Measurements from ENCODE around the gene LMO3. TPM values are rescaled to one million over a fixed set of nuclear protein-coding genes. Genes with fewer than 3 reads are reported as not detected.

Gene LMO3
- polyA plus RNA-seq, 3 donors: 7.0 to 74.8 (median 34.2) TPM

- H3K27ac ChIP-seq (ENCODE audit: low read depth, low read length): no peak overlapping the region
- WGBS, 3 donors: 62 to 81% (median 73%) methylated on average over 3 of the region's 3 CpGs
Observed at GRCh38 chr12:16603916-16604575, 1.9 kb downstream of the LMO3 start.

- 78 to 84% (median 84%) methylated on average over 5 of the region's 5 CpGs for WGBS, 3 donors
- H3K27ac ChIP-seq (ENCODE audit: low read depth, low read length): no peak overlapping the region
Observed at GRCh38 chr12:16603260-16603915, 2.6 kb downstream of the LMO3 start.

GRCh38 chr12:16602412-16602811 is 3.5 kb downstream of the LMO3 start:
- H3K27ac ChIP-seq (ENCODE audit: low read depth, low read length): no peak overlapping the region
- WGBS, 3 donors: 52 to 57% (median 55%) methylated on average over 2 of the region's 2 CpGs

- no peak overlapping the region for H3K27ac ChIP-seq (ENCODE audit: low read depth, low read length)
- 30 to 87% (median 87%) methylated on average over 5 of the region's 5 CpGs for WGBS, 3 donors
Observed at GRCh38 chr12:16600525-16600924, 5.4 kb downstream of the LMO3 start.

GRCh38 chr12:16599081-16599480 is 6.9 kb downstream of the LMO3 start:
- H3K27ac ChIP-seq (ENCODE audit: low read depth, low read length): no peak overlapping the region
- WGBS, 3 donors: 61 to 74% (median 74%) methylated on average over 6 of the region's 6 CpGs

GRCh38 chr12:16594797-16595196 is 11.2 kb downstream of the LMO3 start:
- no peak overlapping the region for H3K27ac ChIP-seq (ENCODE audit: low read depth, low read length)

GRCh38 chr12:16593546-16593945 is 12.4 kb downstream of the LMO3 start:
- no peak overlapping the region for H3K27ac ChIP-seq (ENCODE audit: low read depth, low read length)
- 31 to 36% (median 35%) methylated on average over 2 of the region's 2 CpGs for WGBS, 3 donors

- WGBS, 3 donors: 70 to 89% (median 82%) methylated on average over 3 of the region's 3 CpGs
- no peak overlapping the region for H3K27ac ChIP-seq (ENCODE audit: low read depth, low read length)
Observed at GRCh38 chr12:16590645-16591044, 15.3 kb downstream of the LMO3 start.

- 84 to 92% (median 86%) methylated on average over 6 of the region's 6 CpGs for WGBS, 3 donors
Observed at GRCh38 chr12:16588812-16589211, 17.1 kb downstream of the LMO3 start.

GRCh38 chr12:16587514-16587913 is 18.4 kb downstream of the LMO3 start:
- no peak overlapping the region for H3K27ac ChIP-seq (ENCODE audit: low read depth, low read length)
- 57 to 79% (median 68%) methylated on average over 1 of the region's 1 CpG for WGBS, 3 donors

More at GRCh38 chr12:16588812-16589211, 17.1 kb downstream of the LMO3 start:
- no peak overlapping the region for H3K27ac ChIP-seq (ENCODE audit: low read depth, low read length)

GRCh38 chr12:16587110-16587453 is 18.9 kb downstream of the LMO3 start:
- no peak overlapping the region for H3K27ac ChIP-seq (ENCODE audit: low read depth, low read length)
- 45 to 59% (median 55%) methylated on average over 3 of the region's 3 CpGs for WGBS, 3 donors

- WGBS, 3 donors: 62 to 71% (median 63%) methylated on average over 8 of the region's 8 CpGs
- H3K27ac ChIP-seq (ENCODE audit: low read depth, low read length): no peak overlapping the region
Observed at GRCh38 chr12:16586350-16587109, 19.4 kb downstream of the LMO3 start.

GRCh38 chr12:16585781-16586180 is 20.2 kb downstream of the LMO3 start:
- 80 to 90% (median 87%) methylated on average over 2 of the region's 2 CpGs for WGBS, 3 donors
- H3K27ac ChIP-seq (ENCODE audit: low read depth, low read length): no peak overlapping the region

GRCh38 chr12:16583969-16584745 is 21.8 kb downstream of the LMO3 start:
- H3K27ac ChIP-seq (ENCODE audit: low read depth, low read length): no peak overlapping the region
- WGBS, 3 donors: 51 to 84% (median 82%) methylated on average over 4 of the region's 4 CpGs

GRCh38 chr12:16581416-16581815 is 24.5 kb downstream of the LMO3 start:
- no peak overlapping the region for H3K27ac ChIP-seq (ENCODE audit: low read depth, low read length)

- WGBS, 3 donors: 51 to 73% (median 67%) methylated on average over 1 of the region's 1 CpG
- H3K27ac ChIP-seq (ENCODE audit: low read depth, low read length): no peak overlapping the region
Observed at GRCh38 chr12:16579041-16579440, 26.9 kb downstream of the LMO3 start.

- no peak overlapping the region for H3K27ac ChIP-seq (ENCODE audit: low read depth, low read length)
- WGBS, 3 donors: 28 to 41% (median 40%) methylated on average over 21 of the region's 21 CpGs
Observed at GRCh38 chr12:16573398-16574077, 32.4 kb downstream of the LMO3 start.

- no peak overlapping the region for H3K27ac ChIP-seq (ENCODE audit: low read depth, low read length)
- 57 to 76% (median 61%) methylated on average over 1 of the region's 1 CpG for WGBS, 3 donors
Observed at GRCh38 chr12:16568873-16569272, 37.1 kb downstream of the LMO3 start.

Data from adipose tissue (tissue), 3 donors.